GM12864 (cell line): ENCODE data around the gene RHBG.

Experiments used
- DNase-seq: peaks from one replicate; pipeline ENCODE4 v3.0.0-alpha.2; 2011; ENCODE audit warnings: low read depth
- H3K4me3 ChIP-seq: 2 replicates; pipeline ENCODE4 v1.5.1; 2011; ENCODE audit warnings: mild to moderate bottlenecking, low read depth, low read length, control low read depth
- TF ChIP-seq, protein P1 (sequence below): IDR thresholded peaks from 2 replicates; pipeline ENCODE4 v1.5.1; 2011; ENCODE audit warnings: low read depth, mild to moderate bottlenecking, moderate library complexity, low read length, control low read depth, inconsistent platforms; ENCODE audit errors: missing control alignments

Gene RHBG

GRCh38 chr1:156386949-156387869, 18.2 kb downstream of the RHBG start:
- TF ChIP-seq, protein P1, sequence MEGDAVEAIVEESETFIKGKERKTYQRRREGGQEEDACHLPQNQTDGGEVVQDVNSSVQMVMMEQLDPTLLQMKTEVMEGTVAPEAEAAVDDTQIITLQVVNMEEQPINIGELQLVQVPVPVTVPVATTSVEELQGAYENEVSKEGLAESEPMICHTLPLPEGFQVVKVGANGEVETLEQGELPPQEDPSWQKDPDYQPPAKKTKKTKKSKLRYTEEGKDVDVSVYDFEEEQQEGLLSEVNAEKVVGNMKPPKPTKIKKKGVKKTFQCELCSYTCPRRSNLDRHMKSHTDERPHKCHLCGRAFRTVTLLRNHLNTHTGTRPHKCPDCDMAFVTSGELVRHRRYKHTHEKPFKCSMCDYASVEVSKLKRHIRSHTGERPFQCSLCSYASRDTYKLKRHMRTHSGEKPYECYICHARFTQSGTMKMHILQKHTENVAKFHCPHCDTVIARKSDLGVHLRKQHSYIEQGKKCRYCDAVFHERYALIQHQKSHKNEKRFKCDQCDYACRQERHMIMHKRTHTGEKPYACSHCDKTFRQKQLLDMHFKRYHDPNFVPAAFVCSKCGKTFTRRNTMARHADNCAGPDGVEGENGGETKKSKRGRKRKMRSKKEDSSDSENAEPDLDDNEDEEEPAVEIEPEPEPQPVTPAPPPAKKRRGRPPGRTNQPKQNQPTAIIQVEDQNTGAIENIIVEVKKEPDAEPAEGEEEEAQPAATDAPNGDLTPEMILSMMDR: no peak
- no peak for DNase-seq
- no peak overlapping the region for H3K4me3 ChIP-seq

- TF ChIP-seq, protein P1: no peak
- no peak for DNase-seq
- H3K4me3 ChIP-seq: no peak overlapping the region
Observed at GRCh38 chr1:156387870-156388173, 18.8 kb downstream of the RHBG start.

DNA sequence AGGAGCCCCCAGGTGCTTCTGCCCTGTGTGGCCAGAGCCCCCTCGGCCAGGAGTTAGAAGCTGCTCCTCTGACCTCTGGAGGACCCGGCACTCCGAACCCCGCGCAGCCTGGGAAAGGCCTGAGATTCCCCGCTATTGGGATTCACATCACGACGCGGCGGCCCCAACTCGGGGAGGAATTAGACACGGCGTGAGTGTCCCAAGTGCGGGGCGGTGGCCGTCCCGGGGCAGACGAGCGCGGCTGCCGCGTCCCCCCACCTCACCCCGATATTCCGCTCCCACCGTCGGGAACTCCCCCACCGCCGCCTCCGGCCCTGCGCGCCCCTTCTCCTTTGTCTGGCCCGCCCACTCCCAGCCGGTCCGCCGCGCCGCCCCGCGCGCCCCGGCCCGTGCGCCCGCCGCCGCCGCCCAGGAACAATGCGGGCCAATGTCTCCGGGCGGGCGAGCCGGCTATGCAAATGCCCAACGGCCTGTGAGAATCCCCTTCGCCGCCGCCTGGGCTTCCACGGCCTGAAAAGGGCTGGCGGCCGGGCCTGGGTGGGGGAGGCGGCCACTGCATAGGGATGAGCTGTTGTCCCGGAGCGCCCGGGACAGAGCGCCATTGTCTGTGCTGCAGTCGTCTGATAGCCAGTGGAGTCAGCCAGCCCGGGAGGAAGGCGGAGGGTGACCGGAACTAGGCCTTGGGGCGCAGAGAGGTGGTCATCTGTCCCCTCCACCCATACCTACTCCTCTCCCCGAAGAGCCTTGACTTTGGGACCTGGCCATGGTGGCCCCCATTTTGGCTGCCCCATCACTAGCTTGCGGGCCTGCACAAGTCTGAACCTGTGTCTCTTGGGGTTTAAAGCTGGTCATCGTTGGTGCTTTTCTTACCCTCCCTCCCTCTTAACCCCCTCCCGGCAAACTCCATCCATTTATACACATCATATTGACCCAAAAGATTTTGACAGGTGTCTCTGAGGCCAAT, 19.4 kb downstream of the RHBG start:
- TF ChIP-seq, protein P1: no peak
- no peak overlapping the region for H3K4me3 ChIP-seq
- no peak for DNase-seq

DNA sequence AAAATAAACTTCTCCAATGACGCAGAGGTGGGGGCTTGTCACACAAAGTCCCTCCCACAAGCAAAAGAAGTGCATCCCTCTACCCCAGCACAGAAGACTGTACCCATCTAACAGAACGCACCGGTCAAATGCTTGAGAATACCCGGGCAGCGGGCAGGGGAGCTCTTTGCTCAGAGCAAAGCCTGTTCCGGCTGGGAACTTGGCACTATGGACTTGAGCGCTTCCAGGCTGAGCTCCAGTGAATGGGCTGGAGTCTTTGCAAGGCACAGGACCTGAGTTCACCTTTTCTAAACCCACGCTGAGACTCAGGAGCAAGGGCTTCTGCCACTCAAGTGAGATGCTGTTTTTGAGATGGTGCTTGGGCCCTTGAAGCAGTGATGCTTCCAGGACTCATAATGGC, 20.3 kb downstream of the RHBG start:
- DNase-seq: no peak
- TF ChIP-seq, protein P1: no peak
- H3K4me3 ChIP-seq: no peak overlapping the region

- DNase-seq: no peak
Observed at GRCh38 chr1:156390469-156391365, 21.7 kb downstream of the RHBG start.

DNA sequence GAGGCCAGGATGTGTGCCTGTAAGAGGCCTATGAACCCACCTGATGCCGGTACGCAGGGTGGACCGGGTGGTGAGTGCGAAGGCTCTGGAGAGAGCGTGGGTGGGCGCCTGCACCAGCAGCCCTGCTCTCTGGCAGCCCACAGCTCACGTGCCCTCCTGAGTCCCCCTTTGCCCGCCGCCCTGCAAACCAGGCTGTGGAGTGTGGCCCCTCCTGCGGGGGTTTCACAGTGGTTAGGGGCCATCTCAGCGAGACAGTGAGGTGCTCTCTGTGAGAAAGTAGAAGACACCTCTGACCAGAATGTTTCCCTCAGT, 22.3 kb downstream of the RHBG start:
- H3K4me3 ChIP-seq: no peak overlapping the region
- TF ChIP-seq, protein P1: no peak

More at GRCh38 chr1:156390469-156391365, 21.7 kb downstream of the RHBG start:
- no peak overlapping the region for H3K4me3 ChIP-seq
- TF ChIP-seq, protein P1: no peak

More for the DNA sequence above, 22.3 kb downstream of the RHBG start:
- DNase-seq: no peak
